HCT116 (cell line): ENCODE results near the gene NDOR1. TPM values are rescaled to one million over a fixed set of nuclear protein-coding genes. Genes with fewer than 3 reads are reported as not detected.

Experiments used
- ATAC-seq: fragments of 200-7000 bp; cut with Tn5 transposase; 2 replicates; pipeline ENCODE4 v1.9.1; 2020; ENCODE audit warnings: mild to moderate bottlenecking, moderate library complexity
- BruUV-seq: library from RNA; stranded (reverse); fragments of 400-500 nt; replicated peaks from 2 replicates; lab custom pipeline; 2021; lab: Mats Ljungman, UMichigan
- CTCF ChIA-PET: fragments of 300-600 bp; sonication (Branson Sonifier 250); formaldehyde crosslinking; loops from one replicate; lab custom pipeline; 2021; ENCODE audit warnings: antibody characterized with exemption; lab: Charles Lee
- POLR2A ChIA-PET: fragments of 300-600, 350-600 bp; sonication (Branson Sonifier 250); formaldehyde crosslinking; loops from one replicate; lab custom pipeline; 2021; ENCODE audit warnings: antibody characterized with exemption; lab: Charles Lee
- RAD21 ChIA-PET, 2 experiments: fragments of 300-600 bp; sonication (Branson Sonifier 250); formaldehyde crosslinking; loops; one replicate each; lab custom pipeline; 2023; ENCODE audit warnings: low total read pairs in 2 of 2; ENCODE audit not compliant: uncharacterized antibody in 2 of 2, unreplicated experiment in 2 of 2, low non-redundant PET in 1 of 2; lab: Charles Lee
- DNase-seq: peaks from one replicate; pipeline ENCODE4 v3.0.0-alpha.2; 2010; ENCODE audit warnings: low read depth, low spot score
- H2AFZ ChIP-seq: fragments of 200-600 bp; shearing (Covaris generic), sonication (generic); 2 replicates; pipeline ENCODE4 v1.6.1; 2017; ENCODE audit warnings: low read depth, mixed run types, mixed read lengths, antibody characterized with exemption, low read length; ENCODE audit not compliant: poor library complexity, severe bottlenecking
- H3K27ac ChIP-seq: 2 replicates; pipeline ENCODE4 v1.5.1; 2012; ENCODE audit warnings: low read depth, low read length
- H3K27me3 ChIP-seq: fragments of 200-600 bp; sonication (generic); 2 replicates; pipeline ENCODE4 v1.6.1; 2016; ENCODE audit warnings: mixed run types, low read length, mixed read lengths; ENCODE audit not compliant: insufficient read depth
- H3K36me3 ChIP-seq, 2 experiments: fragments of 200-500 bp in 1 of 2; fragments of 200-600 bp in 1 of 2; sonication (Bioruptor generic) in 1 of 2; sonication (generic) in 1 of 2; 2 replicates each; pipeline versions ENCODE4 v1.5.1 to v1.6.1; 2014 to 2016; ENCODE audit warnings: low read length in 2 of 2, inconsistent platforms in 1 of 2, mixed read lengths in 1 of 2, mixed run types in 1 of 2; ENCODE audit not compliant: insufficient read depth in 2 of 2, control insufficient read depth in 1 of 2
- H3K4me1 ChIP-seq, 2 experiments: fragments of 200-600 bp in 1 of 2; sonication (generic) in 1 of 2; 2 replicates each; pipeline versions ENCODE4 v1.5.1 to v1.6.1; 2012 to 2017; ENCODE audit warnings: low read length in 2 of 2, inconsistent platforms in 1 of 2, mild to moderate bottlenecking in 1 of 2, mixed read lengths in 1 of 2, mixed run types in 1 of 2, moderate library complexity in 1 of 2; ENCODE audit not compliant: insufficient read depth in 2 of 2, control insufficient read depth in 1 of 2
- H3K4me2 ChIP-seq: fragments of 200-600 bp; sonication (generic); 2 replicates; pipeline ENCODE4 v1.6.1; 2017; ENCODE audit warnings: mixed run types, low read length, mixed read lengths
- H3K4me3 ChIP-seq, 2 experiments: fragments of 200-600 bp in 1 of 2; sonication (generic) in 1 of 2; replicated peaks in 1 of 2; 2 replicates each; pipeline ENCODE4 v1.5.1; 2011 to 2016; ENCODE audit warnings: low read length in 2 of 2, control low read depth in 1 of 2, low read depth in 1 of 2, mild to moderate bottlenecking in 1 of 2, mixed read lengths in 1 of 2, mixed run types in 1 of 2
- H3K79me2 ChIP-seq: fragments of 200-600 bp; sonication (generic); 2 replicates; pipeline ENCODE4 v1.6.1; 2017; ENCODE audit warnings: mild to moderate bottlenecking, mixed run types, low read length, moderate library complexity, mixed read lengths; ENCODE audit not compliant: insufficient read depth
- H3K9ac ChIP-seq: fragments of 200-600 bp; sonication (generic); 2 replicates; pipeline ENCODE4 v1.6.1; 2016; ENCODE audit warnings: low read length, mixed read lengths
- H3K9me2 ChIP-seq: fragments of 200-600 bp; sonication (generic), shearing (Covaris generic); 2 replicates; pipeline ENCODE4 v1.6.1; 2017; ENCODE audit warnings: mixed run types, mild to moderate bottlenecking, moderate library complexity; ENCODE audit not compliant: insufficient read depth
- H3K9me3 ChIP-seq, 2 experiments: fragments of 200-500 bp in 1 of 2; fragments of 200-600 bp in 1 of 2; sonication (Bioruptor generic) in 1 of 2; sonication (generic) in 1 of 2; 2 replicates each; pipeline ENCODE4 v1.6.1; 2014 to 2017; ENCODE audit warnings: low read length in 2 of 2, mixed read lengths in 2 of 2, inconsistent platforms in 1 of 2, low read depth in 1 of 2, mild to moderate bottlenecking in 1 of 2, mixed run types in 1 of 2, moderate library complexity in 1 of 2; ENCODE audit not compliant: control insufficient read depth in 1 of 2, insufficient read depth in 1 of 2
- H4K20me1 ChIP-seq: fragments of 200-600 bp; sonication (generic), shearing (Covaris generic); 2 replicates; pipeline ENCODE4 v1.6.1; 2017; ENCODE audit warnings: mixed run types, mild to moderate bottlenecking, moderate library complexity; ENCODE audit not compliant: insufficient read depth
- CBX3 ChIP-seq: IDR thresholded peaks from 2 replicates; pipeline ENCODE4 v1.6.1; 2012; ENCODE audit warnings: low read depth
- EGR1 ChIP-seq: IDR thresholded peaks from 2 replicates; pipeline ENCODE4 v1.6.1; 2012; ENCODE audit warnings: low read depth
- FOSL1 ChIP-seq: IDR thresholded peaks from 2 replicates; pipeline ENCODE4 v1.6.1; 2012; ENCODE audit warnings: low read depth
- JUND ChIP-seq: IDR thresholded peaks from 2 replicates; pipeline ENCODE4 v1.6.1; 2012
- POLR2A ChIP-seq: IDR thresholded peaks from 2 replicates; pipeline ENCODE4 v1.7.0; 2011; ENCODE audit warnings: borderline replicate concordance; ENCODE audit not compliant: insufficient read depth, insufficient read length; ENCODE audit errors: extremely low read depth
- SP1 ChIP-seq: IDR thresholded peaks from 2 replicates; pipeline ENCODE4 v1.6.1; 2012; ENCODE audit warnings: low read depth
- SRF ChIP-seq: IDR thresholded peaks from 2 replicates; pipeline ENCODE4 v1.6.1; 2012; ENCODE audit warnings: low read depth
- ZNF274 ChIP-seq: fragments of 200-500 bp; sonication (Bioruptor generic); IDR thresholded peaks from 2 replicates; pipeline ENCODE4 v1.6.1; 2014; ENCODE audit warnings: mild to moderate bottlenecking, low read depth, low read length, inconsistent platforms
- intact Hi-C: fragments of 100-400 bp; cut with micrococcal nuclease; formaldehyde crosslinking; loops from 2 replicates; pipeline ENCODE4 v1.10.0; 2022
- total RNA-seq: library from RNA; stranded (reverse); gene quantifications from one replicate; pipeline ENCODE4 v1.2.1, GENCODE V29; 2021; ENCODE audit not compliant: unreplicated experiment
- TF ChIP-seq, protein P1 (sequence below): IDR thresholded peaks from 2 replicates; pipeline ENCODE4 v1.6.1; 2012
- TF ChIP-seq, protein P2 (sequence below): IDR thresholded peaks from 2 replicates; pipeline ENCODE4 v1.6.1; 2012; ENCODE audit warnings: low read depth
- TF ChIP-seq, protein P3 (sequence below): IDR thresholded peaks from 2 replicates; pipeline ENCODE4 v1.6.1; 2011; ENCODE audit warnings: mild to moderate bottlenecking, low read length, moderate library complexity; ENCODE audit not compliant: insufficient replicate concordance; ENCODE audit errors: extremely low read depth

Gene NDOR1
- total RNA-seq, 1 experiment from 2014 or later = 28.4 TPM

DNA sequence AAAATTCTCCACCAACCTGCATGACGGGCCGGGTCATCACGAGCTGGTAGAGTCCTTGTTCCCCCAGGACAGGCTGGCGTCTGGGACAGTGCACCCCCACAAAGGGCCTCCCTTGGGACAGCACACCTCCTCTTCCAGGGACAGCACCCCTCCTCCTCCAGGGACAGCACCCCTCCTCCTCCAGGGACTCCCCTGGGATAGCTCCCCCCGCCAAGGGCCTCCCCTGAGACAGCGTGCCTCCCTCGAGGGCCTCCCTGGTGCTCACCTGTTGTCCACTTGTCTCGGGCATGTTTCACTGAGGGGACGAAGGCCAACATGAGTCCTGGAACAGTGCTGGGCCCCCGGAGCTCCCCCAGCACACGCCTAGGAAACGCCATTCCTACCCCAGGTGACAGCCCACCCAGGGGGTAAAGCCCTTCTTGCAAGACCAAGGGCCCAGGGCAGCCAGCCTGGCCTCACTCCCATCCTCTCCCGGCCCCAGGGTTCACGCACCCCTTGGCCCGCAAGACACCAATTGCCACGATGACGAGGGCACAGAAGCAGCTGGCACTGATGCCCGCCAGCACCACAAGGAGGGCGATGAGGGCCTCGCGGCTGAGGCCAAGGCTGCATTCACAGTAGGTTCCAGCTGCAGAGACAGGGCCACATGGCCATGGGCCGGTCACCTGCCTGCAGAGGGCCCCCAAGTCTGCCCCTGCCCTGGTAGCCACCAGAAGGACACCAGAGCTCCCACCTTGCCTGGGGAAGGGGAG, 34.2 kb upstream of the NDOR1 start:
- BruUV-seq = no TSS peak
- no peaks in the 10 kb centered on the region for H3K36me3 ChIP-seq
- no peak overlapping the region for H2AFZ ChIP-seq
- ChIA-PET CTCF (no interaction called here), RAD21 (no interaction called here), POLR2A (no interaction called here)
- no peak overlapping the region for H3K4me3 ChIP-seq
- ATAC-seq (no peak), DNase-seq (no peak)
- no peak overlapping the region for H3K4me2 ChIP-seq
- H4K20me1 ChIP-seq = no peaks in the 10 kb centered on the region
- no peak for TF ChIP-seq JUND
- TF ChIP-seq POLR2A = no peak
- no peak for TF ChIP-seq ZNF274
- TF ChIP-seq SRF = no peak
- H3K27me3 ChIP-seq = no peaks in the 10 kb centered on the region
- intact Hi-C loops = no loop called here
- H3K79me2 ChIP-seq = no peaks in the 10 kb centered on the region
- H3K9ac ChIP-seq = no peak overlapping the region
- H3K4me1 ChIP-seq = peaks cover 14 to 40% of the 10 kb centered on the region in 2 experiments
- H3K9me3 ChIP-seq = no peaks in the 10 kb centered on the region
- no peaks in the 10 kb centered on the region for H3K9me2 ChIP-seq
- H3K27ac ChIP-seq = no peak overlapping the region

DNA sequence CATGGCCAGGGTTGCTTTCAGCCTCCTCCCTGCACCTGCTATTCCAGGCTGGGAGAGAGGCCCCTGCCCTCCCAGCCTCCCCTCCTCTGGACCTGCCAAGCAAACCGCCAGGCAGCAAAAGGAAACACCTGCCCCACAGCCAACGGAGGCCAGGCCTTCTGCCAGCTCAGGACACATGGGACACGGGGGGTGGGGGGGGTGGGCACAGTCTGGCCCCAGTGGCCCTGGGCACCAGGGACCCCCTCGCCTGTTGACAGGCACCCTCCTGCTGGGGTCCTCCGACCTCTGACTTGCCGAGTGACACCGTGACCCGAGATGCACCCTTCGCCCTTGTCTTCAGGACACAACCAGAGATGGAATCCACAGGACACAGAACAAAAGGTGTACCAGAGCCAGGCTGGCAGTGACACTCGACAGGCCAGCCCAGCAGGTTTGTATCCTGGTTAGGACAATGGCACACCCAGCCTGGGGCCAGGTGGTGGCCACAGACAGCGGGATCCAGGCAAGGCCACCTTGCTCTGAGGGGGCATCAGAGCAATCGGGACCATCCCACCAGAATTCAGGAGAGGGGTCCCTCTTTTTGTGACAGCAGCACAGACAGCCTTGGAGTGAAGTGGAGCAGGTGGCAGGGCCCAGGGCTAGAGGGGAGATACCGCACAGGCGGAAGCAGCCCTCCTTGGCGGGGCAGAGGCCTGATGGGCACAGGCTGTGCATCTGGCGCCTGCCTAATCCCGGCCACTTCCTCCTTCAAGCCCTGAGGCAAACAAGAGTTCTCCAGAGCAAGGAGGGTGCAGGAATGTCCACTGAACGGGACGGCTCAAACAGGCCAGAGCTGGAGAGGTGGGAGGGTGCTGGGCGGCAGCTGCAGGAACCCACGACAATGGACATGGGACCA, 32.4 kb upstream of the NDOR1 start:
- peaks cover 7 to 26% of the 10 kb centered on the region in 2 experiments for H3K4me1 ChIP-seq
- H3K9me2 ChIP-seq = no peaks in the 10 kb centered on the region
- CTCF ChIA-PET = no interaction called here
- H3K4me2 ChIP-seq = no peak overlapping the region
- POLR2A ChIA-PET = no interaction called here
- H3K36me3 ChIP-seq = no peaks in the 10 kb centered on the region
- H3K9ac ChIP-seq = no peak overlapping the region
- H3K79me2 ChIP-seq = no peaks in the 10 kb centered on the region
- RAD21 ChIA-PET = no interaction called here
- intact Hi-C loops = no loop called here
- no peak overlapping the region for H3K4me3 ChIP-seq
- BruUV-seq = no TSS peak
- no peak overlapping the region for H2AFZ ChIP-seq
- no peak for ATAC-seq
- no peaks in the 10 kb centered on the region for H4K20me1 ChIP-seq
- no peaks in the 10 kb centered on the region for H3K27me3 ChIP-seq
- no peak overlapping the region for H3K27ac ChIP-seq
- no peak for DNase-seq
- H3K9me3 ChIP-seq = no peaks in the 10 kb centered on the region
- TF ChIP-seq CBX3 (no peak), EGR1 (no peak), JUND (no peak), POLR2A (no peak), SP1 (no peak), FOSL1 (no peak)
- TF ChIP-seq, protein P1, sequence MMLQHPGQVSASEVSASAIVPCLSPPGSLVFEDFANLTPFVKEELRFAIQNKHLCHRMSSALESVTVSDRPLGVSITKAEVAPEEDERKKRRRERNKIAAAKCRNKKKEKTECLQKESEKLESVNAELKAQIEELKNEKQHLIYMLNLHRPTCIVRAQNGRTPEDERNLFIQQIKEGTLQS = no peak
- TF ChIP-seq, protein P2, sequence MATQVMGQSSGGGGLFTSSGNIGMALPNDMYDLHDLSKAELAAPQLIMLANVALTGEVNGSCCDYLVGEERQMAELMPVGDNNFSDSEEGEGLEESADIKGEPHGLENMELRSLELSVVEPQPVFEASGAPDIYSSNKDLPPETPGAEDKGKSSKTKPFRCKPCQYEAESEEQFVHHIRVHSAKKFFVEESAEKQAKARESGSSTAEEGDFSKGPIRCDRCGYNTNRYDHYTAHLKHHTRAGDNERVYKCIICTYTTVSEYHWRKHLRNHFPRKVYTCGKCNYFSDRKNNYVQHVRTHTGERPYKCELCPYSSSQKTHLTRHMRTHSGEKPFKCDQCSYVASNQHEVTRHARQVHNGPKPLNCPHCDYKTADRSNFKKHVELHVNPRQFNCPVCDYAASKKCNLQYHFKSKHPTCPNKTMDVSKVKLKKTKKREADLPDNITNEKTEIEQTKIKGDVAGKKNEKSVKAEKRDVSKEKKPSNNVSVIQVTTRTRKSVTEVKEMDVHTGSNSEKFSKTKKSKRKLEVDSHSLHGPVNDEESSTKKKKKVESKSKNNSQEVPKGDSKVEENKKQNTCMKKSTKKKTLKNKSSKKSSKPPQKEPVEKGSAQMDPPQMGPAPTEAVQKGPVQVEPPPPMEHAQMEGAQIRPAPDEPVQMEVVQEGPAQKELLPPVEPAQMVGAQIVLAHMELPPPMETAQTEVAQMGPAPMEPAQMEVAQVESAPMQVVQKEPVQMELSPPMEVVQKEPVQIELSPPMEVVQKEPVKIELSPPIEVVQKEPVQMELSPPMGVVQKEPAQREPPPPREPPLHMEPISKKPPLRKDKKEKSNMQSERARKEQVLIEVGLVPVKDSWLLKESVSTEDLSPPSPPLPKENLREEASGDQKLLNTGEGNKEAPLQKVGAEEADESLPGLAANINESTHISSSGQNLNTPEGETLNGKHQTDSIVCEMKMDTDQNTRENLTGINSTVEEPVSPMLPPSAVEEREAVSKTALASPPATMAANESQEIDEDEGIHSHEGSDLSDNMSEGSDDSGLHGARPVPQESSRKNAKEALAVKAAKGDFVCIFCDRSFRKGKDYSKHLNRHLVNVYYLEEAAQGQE = no peak
- TF ChIP-seq, protein P3, sequence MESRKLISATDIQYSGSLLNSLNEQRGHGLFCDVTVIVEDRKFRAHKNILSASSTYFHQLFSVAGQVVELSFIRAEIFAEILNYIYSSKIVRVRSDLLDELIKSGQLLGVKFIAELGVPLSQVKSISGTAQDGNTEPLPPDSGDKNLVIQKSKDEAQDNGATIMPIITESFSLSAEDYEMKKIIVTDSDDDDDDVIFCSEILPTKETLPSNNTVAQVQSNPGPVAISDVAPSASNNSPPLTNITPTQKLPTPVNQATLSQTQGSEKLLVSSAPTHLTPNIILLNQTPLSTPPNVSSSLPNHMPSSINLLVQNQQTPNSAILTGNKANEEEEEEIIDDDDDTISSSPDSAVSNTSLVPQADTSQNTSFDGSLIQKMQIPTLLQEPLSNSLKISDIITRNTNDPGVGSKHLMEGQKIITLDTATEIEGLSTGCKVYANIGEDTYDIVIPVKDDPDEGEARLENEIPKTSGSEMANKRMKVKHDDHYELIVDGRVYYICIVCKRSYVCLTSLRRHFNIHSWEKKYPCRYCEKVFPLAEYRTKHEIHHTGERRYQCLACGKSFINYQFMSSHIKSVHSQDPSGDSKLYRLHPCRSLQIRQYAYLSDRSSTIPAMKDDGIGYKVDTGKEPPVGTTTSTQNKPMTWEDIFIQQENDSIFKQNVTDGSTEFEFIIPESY = no peak
